ENCODE results near the gene LMTK2.
A peak's percentile ranks its signal among the peaks of the same experiment; 100 is the strongest.
"Not testable (repeated sequence)": the region's sequence is repeated elsewhere in the genome, so short reads cannot be mapped to it uniquely, and the experiment has no call there.

Gene LMTK2

DNA sequence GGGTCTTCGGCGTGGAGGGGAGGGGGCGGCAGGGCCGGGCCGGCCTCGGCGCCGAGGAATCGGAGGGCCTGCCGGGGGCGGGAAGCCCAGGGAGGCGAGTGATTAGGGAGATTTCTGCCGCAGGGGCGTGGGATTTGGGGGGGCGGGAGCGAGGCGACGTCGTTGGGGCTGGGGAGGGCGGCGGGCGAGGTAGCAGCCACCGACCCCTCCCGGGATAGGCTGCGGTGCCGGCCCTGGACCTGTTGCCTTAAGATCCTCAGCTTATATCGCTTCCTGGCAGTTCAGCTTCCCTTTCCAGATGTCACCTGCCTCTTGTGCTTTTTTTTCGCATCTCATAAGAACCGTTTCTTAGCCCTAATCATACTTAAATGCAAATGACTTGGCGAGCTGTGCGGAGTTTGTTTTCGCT, 655 bp downstream of the LMTK2 start:
- peak in 2 of 3 donors; percentile 18 to 36 for DNase-seq

DNA sequence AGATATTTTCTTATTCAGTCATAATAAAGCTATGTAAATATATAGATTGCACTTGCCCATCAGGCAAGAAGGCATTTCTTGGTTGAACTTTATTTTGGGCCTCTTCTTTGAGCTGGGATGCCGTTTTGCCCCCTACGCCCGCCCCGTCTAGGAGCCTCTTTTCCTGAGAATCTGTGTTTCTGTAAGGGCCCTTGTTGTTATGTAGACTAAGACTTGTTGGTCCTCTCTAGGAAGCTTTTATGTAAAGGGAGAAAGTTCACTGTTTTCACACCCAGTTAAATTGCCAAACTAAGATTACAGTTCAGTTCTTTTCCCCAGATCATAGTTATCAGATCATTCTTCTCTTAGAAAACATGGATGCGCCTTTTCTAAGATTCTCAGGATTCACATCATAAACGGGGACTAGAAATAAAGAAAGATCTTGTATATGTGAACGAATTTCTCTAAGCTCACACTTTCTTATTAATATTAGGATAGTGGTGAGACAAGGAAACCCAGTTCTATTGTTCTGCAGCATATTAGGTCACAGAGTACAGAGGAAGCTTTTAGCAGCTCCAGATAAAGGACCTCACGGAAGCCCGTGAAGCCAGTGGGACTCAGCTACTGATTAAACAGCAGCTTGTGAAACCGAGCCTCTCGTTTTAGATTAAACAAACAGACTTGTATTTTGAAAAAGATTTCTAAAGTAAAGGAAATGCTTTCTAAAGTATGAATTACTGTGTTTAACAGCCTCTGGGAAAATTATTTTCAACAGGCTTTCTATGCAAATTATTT, 3.8 kb downstream of the LMTK2 start:
- no peak for DNase-seq

- DNase-seq: no peak
Measured at GRCh38 chr7:98112077-98112476, 5.4 kb downstream of the LMTK2 start.

- DNase-seq: no peak
Measured at GRCh38 chr7:98115746-98116525, 9.3 kb downstream of the LMTK2 start.

- DNase-seq: no peak
Measured at GRCh38 chr7:98116656-98117461, 10.2 kb downstream of the LMTK2 start.

- DNase-seq: no peak
Measured at GRCh38 chr7:98119256-98119918, 12.7 kb downstream of the LMTK2 start.

- DNase-seq: no peak
Measured at GRCh38 chr7:98120559-98120958, 13.9 kb downstream of the LMTK2 start.

- not testable (repeated sequence) for DNase-seq
Measured at GRCh38 chr7:98121388-98121787, 14.7 kb downstream of the LMTK2 start.

GRCh38 chr7:98123365-98123696, 16.7 kb downstream of the LMTK2 start:
- no peak for DNase-seq

DNA sequence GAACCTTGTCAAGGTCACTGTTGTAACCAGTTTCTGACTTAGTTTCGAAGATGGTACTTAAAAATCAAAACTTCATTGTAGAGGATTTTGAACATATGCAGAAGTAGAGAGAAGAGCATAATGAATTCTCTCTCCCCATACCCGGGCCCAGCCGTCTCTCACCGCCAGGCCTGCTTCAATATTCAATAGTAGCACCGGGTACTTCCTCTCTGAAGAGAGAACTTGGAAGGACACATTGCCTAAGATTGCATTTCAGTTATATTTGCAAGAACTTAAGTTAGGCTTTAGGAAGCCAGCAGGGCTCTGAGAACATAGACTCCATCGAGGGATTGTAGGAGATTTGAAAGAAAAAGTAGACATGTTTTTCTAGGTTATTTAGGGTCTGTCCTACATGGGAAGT, 19.1 kb downstream of the LMTK2 start:
- peak; percentile 44 to 61 (median 55) for DNase-seq

- DNase-seq: peak in 2 of 3 donors; percentile 6 to 25
Measured at GRCh38 chr7:98126311-98127142, 19.9 kb downstream of the LMTK2 start.

DNA sequence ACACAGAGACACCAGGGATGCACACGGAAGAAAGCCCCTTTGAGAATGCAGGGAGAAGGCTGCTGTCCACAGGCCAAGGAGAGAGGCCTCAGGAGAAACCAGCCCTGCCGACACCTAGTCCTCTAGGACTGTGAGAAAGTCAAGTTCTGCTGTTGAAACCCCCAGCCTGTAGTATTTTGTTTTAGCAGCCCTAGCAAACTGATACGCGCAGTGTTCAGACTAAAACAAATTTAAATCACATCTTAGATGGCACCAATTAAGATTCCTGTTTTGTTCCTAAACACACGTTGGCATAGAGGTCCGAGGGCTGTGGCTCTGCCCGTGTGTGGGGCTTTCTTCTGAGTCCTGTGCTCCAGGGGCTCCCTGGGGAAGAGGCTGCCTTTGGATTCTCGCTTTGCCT, 21.7 kb downstream of the LMTK2 start:
- no peak for DNase-seq

DNA sequence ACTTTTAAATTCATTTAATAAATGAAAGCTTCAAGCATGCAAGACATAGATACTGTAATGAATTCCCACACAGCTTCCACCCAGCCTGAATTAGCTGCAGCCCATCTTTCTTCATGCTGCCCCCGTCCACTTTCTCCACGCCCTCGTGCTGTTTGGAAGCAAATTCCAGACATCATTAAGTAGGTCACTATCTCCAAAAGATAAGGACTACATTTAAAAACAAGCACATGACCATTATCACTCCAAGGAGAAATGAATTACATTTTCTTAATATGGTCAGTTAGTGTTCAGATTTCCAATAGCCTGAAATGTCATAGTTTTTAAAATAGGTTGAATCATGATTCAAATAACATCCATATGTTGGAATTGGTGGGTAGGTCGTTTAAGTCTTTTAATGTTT, 24.3 kb downstream of the LMTK2 start:
- DNase-seq: no peak

DNA sequence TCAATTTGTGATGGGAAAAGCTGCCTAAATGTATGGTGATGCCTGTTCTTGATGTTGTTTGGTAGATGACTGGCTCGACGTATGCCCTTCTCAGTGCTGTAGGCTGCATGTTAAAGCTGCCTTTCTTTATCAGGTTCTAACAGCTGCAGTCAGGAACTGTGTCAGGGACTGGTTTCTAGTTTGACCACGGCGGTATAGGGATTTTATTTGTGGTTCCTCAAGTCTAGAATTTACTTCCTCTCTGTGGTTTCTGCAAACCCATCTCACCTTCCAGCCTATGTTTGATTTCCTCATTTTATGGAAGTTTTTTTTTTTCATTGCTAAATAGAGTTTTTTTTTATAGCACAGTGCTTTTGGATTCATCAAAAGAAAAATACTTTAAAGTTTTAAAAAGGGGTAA, 26.5 kb downstream of the LMTK2 start:
- peak; percentile 69 to 86 (median 78) for DNase-seq

GRCh38 chr7:98133621-98134303, 27.1 kb downstream of the LMTK2 start:
- peak; percentile 5 to 46 (median 44) for DNase-seq

DNA sequence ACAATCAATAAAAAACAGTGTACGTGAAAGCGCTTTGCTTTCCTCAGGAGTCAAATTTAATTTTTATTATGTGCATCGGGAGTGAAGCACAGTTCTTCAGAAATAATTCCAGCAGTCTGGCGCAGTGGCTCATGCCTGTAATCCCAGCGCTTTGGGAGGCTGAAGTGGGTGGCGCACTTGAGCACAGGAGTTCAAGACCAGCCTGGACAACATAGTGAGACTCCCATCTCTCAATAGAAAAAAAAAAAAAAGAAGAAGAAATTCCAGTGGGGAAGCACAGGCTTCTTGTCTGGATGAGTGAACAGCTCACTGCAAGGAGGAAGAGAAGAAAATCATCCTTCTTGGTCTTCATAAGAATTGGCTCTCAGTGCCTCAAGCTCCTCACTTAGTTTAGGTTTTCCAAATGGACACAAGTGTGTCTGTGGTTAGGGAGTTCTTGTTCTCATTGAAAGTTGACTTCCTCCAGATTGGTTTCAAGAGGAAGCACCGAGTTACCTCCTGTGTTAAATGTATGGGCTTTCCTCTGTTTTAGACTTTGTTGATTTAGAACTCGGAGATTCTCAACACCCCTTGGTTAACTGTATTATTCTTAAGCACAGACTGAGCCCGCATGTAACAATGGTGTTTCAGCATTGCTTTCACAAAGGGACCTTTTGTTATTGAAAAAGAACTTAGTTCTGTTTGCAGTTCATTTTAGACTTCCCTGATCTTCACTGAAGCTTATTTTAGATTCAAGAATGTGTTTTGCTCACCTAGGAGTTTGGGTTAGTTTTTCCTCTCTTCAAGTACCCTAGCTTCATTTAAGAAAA, 28.0 kb downstream of the LMTK2 start:
- peak; percentile 20 to 41 (median 38) for DNase-seq

- no peak for DNase-seq
Measured at GRCh38 chr7:98135984-98136383, 29.3 kb downstream of the LMTK2 start.

GRCh38 chr7:98136423-98136822, 29.8 kb downstream of the LMTK2 start:
- no peak for DNase-seq

DNA sequence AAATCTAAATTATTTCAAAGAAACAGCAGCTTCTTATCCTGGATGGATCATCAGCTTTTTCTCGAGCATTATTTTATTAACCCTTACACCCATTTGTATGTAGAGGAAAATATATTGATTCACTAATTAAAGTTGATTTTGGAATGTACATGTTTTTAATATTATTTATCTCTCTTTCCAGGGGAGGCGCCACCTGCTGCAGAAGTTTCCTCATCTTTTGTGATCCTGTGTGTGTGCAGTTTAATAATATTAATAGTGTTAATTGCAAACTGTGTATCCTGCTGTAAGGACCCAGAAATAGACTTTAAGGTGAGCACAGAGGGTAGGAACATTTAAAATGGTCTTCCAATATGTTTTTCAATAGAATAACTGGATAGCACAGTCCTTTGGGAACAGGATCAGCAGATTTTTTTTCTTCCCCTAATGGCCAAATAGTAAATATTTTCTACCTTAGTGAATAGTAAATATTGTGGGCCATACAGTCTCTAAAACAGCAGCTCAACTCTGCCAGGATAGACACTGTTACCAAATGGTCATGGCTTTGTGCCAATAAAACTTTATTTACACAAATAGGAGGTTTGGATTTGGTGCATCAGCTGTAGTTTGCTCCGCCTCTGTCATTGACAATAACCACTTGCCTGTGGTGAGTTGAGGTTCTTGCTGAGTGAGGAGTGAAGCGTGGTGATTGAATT, 30.6 kb downstream of the LMTK2 start:
- no peak for DNase-seq

GRCh38 chr7:98137826-98138151, 31.1 kb downstream of the LMTK2 start:
- DNase-seq: peak; percentile 74 to 89 (median 87)

All from suppressor macrophage treated with lipopolysaccharide for 1 hour (primary cell).